OCI-LY7 (cell line): ENCODE measurements around the gene NCBP2. TPM values are rescaled to one million over a fixed set of nuclear protein-coding genes. Genes with fewer than 3 reads are reported as not detected.
A peak's percentile ranks its signal among the peaks of the same experiment; 100 is the strongest.

Experiments used
- BruUV-seq: library from RNA; stranded (reverse); fragments of 400-500 nt; replicated peaks from 2 replicates; lab custom pipeline; 2021; lab: Mats Ljungman, UMichigan
- CTCF ChIA-PET: fragments of 300-600 bp; sonication (Branson Sonifier 250); formaldehyde crosslinking; loops from one replicate; lab custom pipeline; 2022; ENCODE audit warnings: antibody characterized with exemption; ENCODE audit not compliant: unreplicated experiment; lab: Charles Lee
- POLR2A ChIA-PET: fragments of 300-600 bp; sonication (Branson Sonifier 250); formaldehyde crosslinking; loops from one replicate; lab custom pipeline; 2022; ENCODE audit warnings: antibody characterized with exemption; lab: Charles Lee
- DNase-seq: peaks from one replicate; pipeline ENCODE4 v3.0.0-alpha.2; 2015; ENCODE audit warnings: low spot score
- H2AFZ ChIP-seq: fragments of 200-600 bp; sonication (generic), shearing (Covaris generic); 2 replicates; pipeline ENCODE4 v1.6.1; 2014; ENCODE audit warnings: mild to moderate bottlenecking, antibody characterized with exemption, low read length, moderate library complexity
- H3K27ac ChIP-seq: fragments of 200-600 bp; sonication (generic); 2 replicates; pipeline ENCODE4 v1.5.1; 2014; ENCODE audit warnings: mixed run types, low read depth, mild to moderate bottlenecking, moderate library complexity, low read length, inconsistent platforms; ENCODE audit not compliant: poor library complexity, severe bottlenecking
- H3K36me3 ChIP-seq: fragments of 200-600 bp; sonication (generic); 2 replicates; pipeline ENCODE4 v1.6.1; 2014; ENCODE audit warnings: mild to moderate bottlenecking, antibody characterized with exemption, low read length, moderate library complexity, mixed read lengths; ENCODE audit not compliant: insufficient read depth
- H3K4me1 ChIP-seq: fragments of 200-600 bp; sonication (generic); 2 replicates; pipeline ENCODE4 v1.5.1; 2014; ENCODE audit warnings: mild to moderate bottlenecking, low read length; ENCODE audit not compliant: insufficient read depth, poor library complexity, severe bottlenecking
- H3K4me2 ChIP-seq: fragments of 200-600 bp; sonication (generic); 2 replicates; pipeline ENCODE4 v1.6.1; 2014; ENCODE audit warnings: mild to moderate bottlenecking, low read length
- H3K4me3 ChIP-seq: fragments of 200-600 bp; sonication (generic); 2 replicates; pipeline ENCODE4 v1.5.1; 2014; ENCODE audit warnings: mild to moderate bottlenecking, low read depth, low read length; ENCODE audit not compliant: poor library complexity, severe bottlenecking
- H3K79me2 ChIP-seq: fragments of 200-600 bp; sonication (generic); 2 replicates; pipeline ENCODE4 v1.6.1; 2016; ENCODE audit warnings: low read depth, mild to moderate bottlenecking, low read length, moderate library complexity, mixed read lengths; ENCODE audit not compliant: insufficient read depth
- H3K9me2 ChIP-seq: fragments of 200-600 bp; sonication (generic); 2 replicates; pipeline ENCODE4 v1.6.1; 2016; ENCODE audit warnings: mild to moderate bottlenecking, low read length, mixed read lengths; ENCODE audit not compliant: insufficient read depth
- H3K9me3 ChIP-seq: fragments of 200-600 bp; sonication (generic); 2 replicates; pipeline ENCODE4 v1.6.1; 2014; ENCODE audit warnings: mild to moderate bottlenecking, mixed run types, low read length, mixed read lengths
- H4K20me1 ChIP-seq: fragments of 200-600 bp; sonication (generic); 2 replicates; pipeline ENCODE4 v1.6.1; 2014; ENCODE audit warnings: mild to moderate bottlenecking, antibody characterized with exemption, low read length, moderate library complexity, mixed read lengths; ENCODE audit not compliant: insufficient read depth
- EZH2phosphoT487 ChIP-seq: fragments of 200-600 bp; sonication (generic); IDR thresholded peaks from 2 replicates; pipeline ENCODE4 v1.6.1; 2018; ENCODE audit warnings: low read depth, borderline replicate concordance, mild to moderate bottlenecking, mixed run types, antibody characterized with exemption, low read length, moderate library complexity, mixed read lengths
- intact Hi-C: fragments of 100-400 bp; cut with micrococcal nuclease; formaldehyde crosslinking; loops from one replicate; pipeline ENCODE4 v1.10.0; 2022; ENCODE audit not compliant: unreplicated experiment
- total RNA-seq, 2 experiments: library from RNA; depleted of rRNA in 1 of 2; stranded (reverse); fragments of >200 nt in 1 of 2; shearing (Covaris generic) in 1 of 2; gene quantifications; 2 replicates each; pipeline ENCODE4 v1.2.3, GENCODE V29; 2014 to 2022
- TF ChIP-seq, protein P1 (sequence below): fragments of 200-600 bp; sonication (generic); conservative IDR thresholded peaks from 2 replicates; pipeline ENCODE4 v1.5.1; 2014; ENCODE audit warnings: mild to moderate bottlenecking, antibody characterized with exemption, low read length, moderate library complexity, mixed read lengths

The NCBP2 gene
- total RNA-seq, 2 experiments from 2014 or later, result 46.4 to 73.6 TPM

GRCh38 chr3:196967412-196968232, 25.3 kb upstream of the NCBP2 start:
- Histone ChIP-seq H3K4me3 (no peak overlapping the region), H4K20me1 (no peaks in the 10 kb centered on the region), H2AFZ (no peak overlapping the region), H3K36me3 (no peaks in the 10 kb centered on the region), H3K9me3 (no peaks in the 10 kb centered on the region), H3K4me2 (peak overlapping the region; percentile 42; the same call in 1 of the 2 replicates), H3K9me2 (no peaks in the 10 kb centered on the region), H3K79me2 (no peaks in the 10 kb centered on the region), H3K27ac (no peak overlapping the region), H3K4me1 (peaks cover 15% of the 10 kb centered on the region)
- TF ChIP-seq EZH2phosphoT487, result no peak
- TF ChIP-seq, protein P1, sequence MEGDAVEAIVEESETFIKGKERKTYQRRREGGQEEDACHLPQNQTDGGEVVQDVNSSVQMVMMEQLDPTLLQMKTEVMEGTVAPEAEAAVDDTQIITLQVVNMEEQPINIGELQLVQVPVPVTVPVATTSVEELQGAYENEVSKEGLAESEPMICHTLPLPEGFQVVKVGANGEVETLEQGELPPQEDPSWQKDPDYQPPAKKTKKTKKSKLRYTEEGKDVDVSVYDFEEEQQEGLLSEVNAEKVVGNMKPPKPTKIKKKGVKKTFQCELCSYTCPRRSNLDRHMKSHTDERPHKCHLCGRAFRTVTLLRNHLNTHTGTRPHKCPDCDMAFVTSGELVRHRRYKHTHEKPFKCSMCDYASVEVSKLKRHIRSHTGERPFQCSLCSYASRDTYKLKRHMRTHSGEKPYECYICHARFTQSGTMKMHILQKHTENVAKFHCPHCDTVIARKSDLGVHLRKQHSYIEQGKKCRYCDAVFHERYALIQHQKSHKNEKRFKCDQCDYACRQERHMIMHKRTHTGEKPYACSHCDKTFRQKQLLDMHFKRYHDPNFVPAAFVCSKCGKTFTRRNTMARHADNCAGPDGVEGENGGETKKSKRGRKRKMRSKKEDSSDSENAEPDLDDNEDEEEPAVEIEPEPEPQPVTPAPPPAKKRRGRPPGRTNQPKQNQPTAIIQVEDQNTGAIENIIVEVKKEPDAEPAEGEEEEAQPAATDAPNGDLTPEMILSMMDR, result no peak
- ChIA-PET POLR2A (no interaction called here), CTCF (no interaction called here)
- BruUV-seq, result no TSS peak
- DNase-seq, result no peak
- intact Hi-C loops, result loop anchor here (10.0 kb wide), 1 partner anchor 253 kb away; the partner anchor contains the start of genes CEP19 and PIGX

GRCh38 chr3:196966526-196967401, 24.4 kb upstream of the NCBP2 start:
- H3K4me3 ChIP-seq, result no peak overlapping the region
- no peak overlapping the region for H3K4me2 ChIP-seq
- H2AFZ ChIP-seq, result no peak overlapping the region
- BruUV-seq, result no TSS peak
- intact Hi-C loops, result loop anchor here (10.0 kb wide), 1 partner anchor 252 kb away; the partner anchor contains the start of genes CEP19 and PIGX
- no peak for TF ChIP-seq EZH2phosphoT487
- TF ChIP-seq, protein P1, result no peak
- H4K20me1 ChIP-seq, result no peaks in the 10 kb centered on the region
- no peaks in the 10 kb centered on the region for H3K9me3 ChIP-seq
- DNase-seq, result no peak
- no peak overlapping the region for H3K27ac ChIP-seq
- H3K36me3 ChIP-seq, result no peaks in the 10 kb centered on the region
- no peaks in the 10 kb centered on the region for H3K9me2 ChIP-seq
- peaks cover 19% of the 10 kb centered on the region for H3K4me1 ChIP-seq
- POLR2A ChIA-PET, result interaction anchor here (0.8 kb wide), 1 partner anchor 337 kb away, joined by 3 read pairs; no protein-coding TSS in a partner anchor
- no peaks in the 10 kb centered on the region for H3K79me2 ChIP-seq
- CTCF ChIA-PET, result no interaction called here
